Activated naive CD4-positive, alpha-beta T cell treated with anti-CD3 and anti-CD28 coated beads, Interleukin-2, amount 50 U/mL, for 24 hours (primary cell): ENCODE data around the gene MAFF.
A peak's percentile ranks its signal among the peaks of the same experiment; 100 is the strongest.
"Not testable (repeated sequence)": the region's sequence is repeated elsewhere in the genome, so short reads cannot be mapped to it uniquely, and the experiment has no call there.

Source experiments
- H3K27ac Mint-ChIP-seq: one replicate; pipeline ENCODE4 v1.8.0; 2021; ENCODE audit warnings: mild to moderate bottlenecking, mixed read lengths
- H3K27me3 Mint-ChIP-seq: one replicate; pipeline ENCODE4 v1.8.0; 2021; ENCODE audit warnings: mixed read lengths
- H3K36me3 Mint-ChIP-seq: one replicate; pipeline ENCODE4 v1.8.0; 2021; ENCODE audit warnings: mixed read lengths
- H3K4me1 Mint-ChIP-seq: one replicate; pipeline ENCODE4 v1.8.0; 2021; ENCODE audit warnings: mixed read lengths
- H3K4me3 Mint-ChIP-seq: one replicate; pipeline ENCODE4 v1.8.0; 2021; ENCODE audit warnings: mild to moderate bottlenecking, mixed read lengths
- H3K9me3 Mint-ChIP-seq: one replicate; pipeline ENCODE4 v1.8.0; 2021; ENCODE audit warnings: mixed read lengths

MAFF gene

GRCh38 chr22:38201711-38202436, at the start of gene MAFF:
TSS of gene MAFF (plus strand) at chr22:38201994. CDS start at chr22:38213854, 11,860 bp downstream.
- peak within 1 kb of the TSS; percentile 86 for H3K4me3 Mint-ChIP-seq
- no peaks in the 10 kb centered on the region for H3K36me3 Mint-ChIP-seq
- H3K9me3 Mint-ChIP-seq: no peaks in the 10 kb centered on the region

GRCh38 chr22:38153821-38154562, 47.8 kb upstream of the MAFF start:
- H3K27me3 Mint-ChIP-seq: no peaks in the 10 kb centered on the region
- H3K36me3 Mint-ChIP-seq: peaks cover 15% of the 10 kb centered on the region
- H3K27ac Mint-ChIP-seq: no peak overlapping the region
- peaks cover 16% of the 10 kb centered on the region for H3K4me1 Mint-ChIP-seq
- no peaks in the 10 kb centered on the region for H3K9me3 Mint-ChIP-seq
- H3K4me3 Mint-ChIP-seq: no peak overlapping the region

More at GRCh38 chr22:38201711-38202436, at the start of gene MAFF:
- Mint-ChIP-seq H3K4me1 (peaks cover 32% of the 10 kb centered on the region), H3K27ac (peak within 1 kb of the TSS; percentile 89), H3K27me3 (no peaks in the 10 kb centered on the region)

GRCh38 chr22:38154563-38154915, 47.3 kb upstream of the MAFF start:
- Mint-ChIP-seq H3K36me3 (peaks cover 13% of the 10 kb centered on the region), H3K4me1 (peaks cover 13% of the 10 kb centered on the region)
- not testable (repeated sequence) for H3K9me3 Mint-ChIP-seq, H3K27me3 Mint-ChIP-seq, H3K27ac Mint-ChIP-seq, H3K4me3 Mint-ChIP-seq

- Mint-ChIP-seq H3K27ac (no peak overlapping the region), H3K4me1 (peaks cover 13% of the 10 kb centered on the region), H3K27me3 (no peaks in the 10 kb centered on the region), H3K4me3 (no peak overlapping the region), H3K36me3 (peaks cover 17% of the 10 kb centered on the region), H3K9me3 (no peaks in the 10 kb centered on the region)
Observed at GRCh38 chr22:38155703-38156102, 46.1 kb upstream of the MAFF start.

GRCh38 chr22:38162881-38163843, 38.6 kb upstream of the MAFF start:
- peaks cover 4% of the 10 kb centered on the region for H3K4me1 Mint-ChIP-seq
- no peak overlapping the region for H3K4me3 Mint-ChIP-seq
- H3K27ac Mint-ChIP-seq: no peak overlapping the region
- H3K27me3 Mint-ChIP-seq: no peaks in the 10 kb centered on the region
- H3K9me3 Mint-ChIP-seq: no peaks in the 10 kb centered on the region
- H3K36me3 Mint-ChIP-seq: peaks cover 15% of the 10 kb centered on the region

GRCh38 chr22:38163844-38164550, 37.8 kb upstream of the MAFF start:
- peaks cover 4% of the 10 kb centered on the region for H3K4me1 Mint-ChIP-seq
- peaks cover 15% of the 10 kb centered on the region for H3K36me3 Mint-ChIP-seq
- no peaks in the 10 kb centered on the region for H3K9me3 Mint-ChIP-seq
- no peak overlapping the region for H3K27ac Mint-ChIP-seq
- H3K27me3 Mint-ChIP-seq: no peaks in the 10 kb centered on the region
- H3K4me3 Mint-ChIP-seq: no peak overlapping the region

GRCh38 chr22:38164551-38164918, 37.3 kb upstream of the MAFF start:
- H3K4me1 Mint-ChIP-seq: peaks cover 4% of the 10 kb centered on the region
- H3K4me3 Mint-ChIP-seq: no peak overlapping the region
- no peaks in the 10 kb centered on the region for H3K9me3 Mint-ChIP-seq
- H3K36me3 Mint-ChIP-seq: peaks cover 14% of the 10 kb centered on the region
- no peaks in the 10 kb centered on the region for H3K27me3 Mint-ChIP-seq
- H3K27ac Mint-ChIP-seq: no peak overlapping the region

GRCh38 chr22:38165922-38166593, 35.7 kb upstream of the MAFF start:
- H3K27me3 Mint-ChIP-seq: no peaks in the 10 kb centered on the region
- no peak overlapping the region for H3K4me3 Mint-ChIP-seq
- H3K27ac Mint-ChIP-seq: peak overlapping the region; percentile 77
- H3K9me3 Mint-ChIP-seq: no peaks in the 10 kb centered on the region
- H3K4me1 Mint-ChIP-seq: peaks cover 4% of the 10 kb centered on the region
- peaks cover 8% of the 10 kb centered on the region for H3K36me3 Mint-ChIP-seq

GRCh38 chr22:38167988-38168407, 33.8 kb upstream of the MAFF start:
- H3K27me3 Mint-ChIP-seq: no peaks in the 10 kb centered on the region
- H3K36me3 Mint-ChIP-seq: peaks cover 7% of the 10 kb centered on the region
- H3K9me3 Mint-ChIP-seq: no peaks in the 10 kb centered on the region
- no peak overlapping the region for H3K27ac Mint-ChIP-seq
- H3K4me3 Mint-ChIP-seq: no peak overlapping the region
- peaks cover 16% of the 10 kb centered on the region for H3K4me1 Mint-ChIP-seq

GRCh38 chr22:38169116-38169515, 32.7 kb upstream of the MAFF start:
- Mint-ChIP-seq H3K9me3 (no peaks in the 10 kb centered on the region), H3K27ac (no peak overlapping the region), H3K36me3 (peaks cover 7% of the 10 kb centered on the region), H3K4me3 (no peak overlapping the region), H3K27me3 (no peaks in the 10 kb centered on the region), H3K4me1 (peaks cover 17% of the 10 kb centered on the region)

GRCh38 chr22:38170469-38170868, 31.3 kb upstream of the MAFF start:
- peaks cover 5% of the 10 kb centered on the region for H3K36me3 Mint-ChIP-seq
- no peak overlapping the region for H3K27ac Mint-ChIP-seq
- H3K27me3 Mint-ChIP-seq: no peaks in the 10 kb centered on the region
- peaks cover 24% of the 10 kb centered on the region for H3K4me1 Mint-ChIP-seq
- H3K4me3 Mint-ChIP-seq: no peak overlapping the region
- no peaks in the 10 kb centered on the region for H3K9me3 Mint-ChIP-seq

GRCh38 chr22:38171927-38172831, 29.6 kb upstream of the MAFF start:
- H3K9me3 Mint-ChIP-seq: no peaks in the 10 kb centered on the region
- H3K4me1 Mint-ChIP-seq: peaks cover 41% of the 10 kb centered on the region
- peaks cover 5% of the 10 kb centered on the region for H3K36me3 Mint-ChIP-seq
- H3K27me3 Mint-ChIP-seq: no peaks in the 10 kb centered on the region
- H3K27ac Mint-ChIP-seq: no peak overlapping the region
- H3K4me3 Mint-ChIP-seq: no peak overlapping the region

- Mint-ChIP-seq H3K27me3 (no peaks in the 10 kb centered on the region), H3K4me3 (no peak overlapping the region), H3K4me1 (peaks cover 43% of the 10 kb centered on the region)
Observed at GRCh38 chr22:38172832-38173640, 28.8 kb upstream of the MAFF start.

More at GRCh38 chr22:38172832-38173640, 28.8 kb upstream of the MAFF start:
- Mint-ChIP-seq H3K36me3 (peaks cover 2% of the 10 kb centered on the region), H3K9me3 (no peaks in the 10 kb centered on the region), H3K27ac (peak overlapping the region; percentile 32)
